ENCODE results near the gene RAPGEFL1. TPM values are rescaled to one million over a fixed set of nuclear protein-coding genes. Genes with fewer than 3 reads are reported as not detected.
"Not testable (repeated sequence)": the region's sequence is repeated elsewhere in the genome, so short reads cannot be mapped to it uniquely, and the experiment has no call there.

Gene RAPGEFL1
- total RNA-seq, 4 donors from 2014 or later = 4.8 to 30.0 (median 6.9) TPM

DNA sequence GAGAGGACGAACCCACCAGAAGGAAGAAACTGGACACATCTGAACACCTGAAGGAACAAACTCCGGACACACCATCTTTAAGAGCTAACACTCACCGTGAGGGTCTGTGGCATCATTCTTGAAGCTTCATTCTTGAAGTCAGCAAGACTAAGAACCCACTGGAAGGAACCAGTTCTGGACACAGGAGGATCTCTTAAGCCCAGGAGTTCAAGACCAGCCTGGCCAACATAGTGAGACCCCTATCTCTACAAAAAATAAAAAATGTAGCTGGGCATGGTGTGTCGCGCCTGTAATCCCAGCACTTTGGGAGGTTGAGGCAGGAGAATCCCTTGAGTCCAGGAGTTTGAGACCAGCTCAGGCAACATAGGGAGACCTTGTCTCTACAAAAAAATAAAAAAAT, 21.3 kb downstream of the RAPGEFL1 start:
- no peak for DNase-seq (ENCODE audit: low spot score in 2 of 2)
- WGBS, 2 donors = 90 to 91% methylated on average over 5 of the region's 5 CpGs
- Histone ChIP-seq H3K36me3 (peaks cover 0 to 8% (median 0%) of the 10 kb centered on the region in 3 donors), H3K4me1 (peaks cover 0 to 7% (median 0%) of the 10 kb centered on the region in 4 donors), H3K27me3 (no peaks in the 10 kb centered on the region), H3K4me3 (no peak overlapping the region), H3K9me3 (no peaks in the 10 kb centered on the region), H3K27ac (no peak overlapping the region)
- TF ChIP-seq, protein P1, sequence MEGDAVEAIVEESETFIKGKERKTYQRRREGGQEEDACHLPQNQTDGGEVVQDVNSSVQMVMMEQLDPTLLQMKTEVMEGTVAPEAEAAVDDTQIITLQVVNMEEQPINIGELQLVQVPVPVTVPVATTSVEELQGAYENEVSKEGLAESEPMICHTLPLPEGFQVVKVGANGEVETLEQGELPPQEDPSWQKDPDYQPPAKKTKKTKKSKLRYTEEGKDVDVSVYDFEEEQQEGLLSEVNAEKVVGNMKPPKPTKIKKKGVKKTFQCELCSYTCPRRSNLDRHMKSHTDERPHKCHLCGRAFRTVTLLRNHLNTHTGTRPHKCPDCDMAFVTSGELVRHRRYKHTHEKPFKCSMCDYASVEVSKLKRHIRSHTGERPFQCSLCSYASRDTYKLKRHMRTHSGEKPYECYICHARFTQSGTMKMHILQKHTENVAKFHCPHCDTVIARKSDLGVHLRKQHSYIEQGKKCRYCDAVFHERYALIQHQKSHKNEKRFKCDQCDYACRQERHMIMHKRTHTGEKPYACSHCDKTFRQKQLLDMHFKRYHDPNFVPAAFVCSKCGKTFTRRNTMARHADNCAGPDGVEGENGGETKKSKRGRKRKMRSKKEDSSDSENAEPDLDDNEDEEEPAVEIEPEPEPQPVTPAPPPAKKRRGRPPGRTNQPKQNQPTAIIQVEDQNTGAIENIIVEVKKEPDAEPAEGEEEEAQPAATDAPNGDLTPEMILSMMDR (IDR thresholded peaks at IDR 0.05) = no peak
- no peak for TF ChIP-seq EP300 (IDR thresholded peaks at IDR 0.05)
- no peak for TF ChIP-seq POLR2A (IDR thresholded peaks at IDR 0.05)

DNA sequence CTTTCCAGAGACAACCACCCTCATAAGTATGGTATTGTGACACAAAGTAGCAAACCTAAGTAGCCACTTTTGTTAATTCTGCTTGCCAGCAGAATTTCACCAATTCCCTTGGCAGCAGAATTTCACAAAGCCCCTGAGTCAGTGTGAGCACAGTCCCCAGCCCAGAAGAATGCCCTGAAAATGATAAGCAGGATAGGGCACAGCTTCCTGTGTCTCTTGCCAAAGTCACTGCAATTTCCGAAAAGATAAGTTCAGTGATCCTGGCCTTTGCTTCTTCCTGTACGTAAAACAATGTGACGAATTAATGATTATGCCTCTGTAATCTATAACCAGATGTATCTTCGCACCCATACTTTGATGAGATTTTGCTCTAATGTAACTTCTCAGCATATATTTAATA, 25.9 kb downstream of the RAPGEFL1 start:
- TF ChIP-seq EP300 (IDR thresholded peaks at IDR 0.05) (no peak), POLR2A (IDR thresholded peaks at IDR 0.05) (no peak)
- TF ChIP-seq, protein P1 (IDR thresholded peaks at IDR 0.05) = no peak
- H3K4me1 ChIP-seq = peaks cover 0 to 7% (median 0%) of the 10 kb centered on the region in 4 donors
- H3K4me3 ChIP-seq = no peak overlapping the region
- H3K36me3 ChIP-seq = no peaks in the 10 kb centered on the region
- H3K9me3 ChIP-seq = no peaks in the 10 kb centered on the region
- H3K27ac ChIP-seq = no peak overlapping the region
- WGBS, 2 donors = 70 to 84% methylated on average over 4 of the region's 4 CpGs
- DNase-seq (ENCODE audit: low spot score in 2 of 2) = no peak
- H3K27me3 ChIP-seq = no peaks in the 10 kb centered on the region

DNA sequence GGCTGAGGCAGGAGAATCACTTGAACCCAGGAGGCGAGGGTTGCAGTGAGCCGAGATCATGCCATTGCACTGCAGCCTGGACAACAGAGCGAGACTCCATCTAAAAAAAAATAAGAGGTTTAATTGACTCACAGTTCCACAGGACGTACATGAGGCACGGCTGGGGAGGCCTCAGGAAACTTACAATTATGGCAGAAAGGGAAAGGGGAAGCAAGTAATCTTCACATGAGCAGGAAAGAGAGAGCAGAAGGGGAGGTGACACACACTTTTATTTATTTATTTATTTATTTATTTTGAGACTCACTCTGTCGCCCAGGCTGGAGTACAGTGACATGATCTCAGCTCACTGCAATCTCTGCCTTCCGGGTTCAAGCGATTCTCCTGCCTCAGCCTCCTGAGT, 28.9 kb downstream of the RAPGEFL1 start:
- WGBS, 2 donors = 88 to 91% methylated on average over 8 of the region's 8 CpGs
- DNase-seq (ENCODE audit: low spot score in 2 of 2) = not testable (repeated sequence)

DNA sequence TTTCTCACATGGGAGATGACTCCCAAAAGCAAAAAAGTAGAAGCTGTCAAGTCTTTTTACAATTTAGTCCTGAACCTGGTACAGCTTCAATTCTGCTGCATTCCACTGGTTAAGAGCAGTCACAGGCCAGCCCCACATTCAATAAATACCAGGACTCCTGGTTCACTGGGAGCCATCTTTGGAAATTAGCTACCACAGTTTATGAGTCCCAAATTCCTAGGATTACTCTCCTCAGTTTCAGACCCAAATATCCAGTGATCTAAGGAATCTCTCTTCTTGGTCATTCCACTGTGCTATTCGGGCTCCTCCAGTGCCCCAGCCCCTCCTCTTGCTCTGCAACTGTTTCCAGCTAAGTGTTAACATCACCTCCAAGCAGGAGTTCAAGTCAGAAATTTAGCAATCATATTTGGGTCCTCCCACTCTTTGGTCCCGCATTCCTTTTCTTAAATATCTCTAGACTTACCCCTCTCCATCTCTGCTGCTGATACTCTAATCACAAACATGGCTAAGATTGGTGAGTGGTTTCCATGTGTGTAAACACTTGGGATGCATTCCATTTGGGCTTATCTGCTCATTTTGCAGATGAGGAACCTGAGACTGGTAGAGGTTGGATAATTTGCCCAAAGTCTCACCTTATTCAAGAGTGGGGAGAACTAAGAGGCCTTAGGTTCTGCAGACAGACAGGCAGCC, 32.3 kb downstream of the RAPGEFL1 start:
- Histone ChIP-seq H3K9me3 (no peaks in the 10 kb centered on the region), H3K36me3 (no peaks in the 10 kb centered on the region), H3K27me3 (no peaks in the 10 kb centered on the region), H3K4me3 (no peak overlapping the region), H3K27ac (no peak overlapping the region), H3K4me1 (no peaks in the 10 kb centered on the region)
- TF ChIP-seq EP300 (IDR thresholded peaks at IDR 0.05) (no peak), POLR2A (IDR thresholded peaks at IDR 0.05) (no peak)
- TF ChIP-seq, protein P1 (IDR thresholded peaks at IDR 0.05) = no peak
- WGBS, 2 donors = 50 to 67% methylated on average over 2 of the region's 2 CpGs
- DNase-seq (ENCODE audit: low spot score in 2 of 2) = no peak

More for the DNA sequence above, 28.9 kb downstream of the RAPGEFL1 start:
- not testable (repeated sequence) for H3K4me3 ChIP-seq, H3K27me3 ChIP-seq, H3K27ac ChIP-seq, H3K4me1 ChIP-seq, H3K36me3 ChIP-seq, H3K9me3 ChIP-seq

DNA sequence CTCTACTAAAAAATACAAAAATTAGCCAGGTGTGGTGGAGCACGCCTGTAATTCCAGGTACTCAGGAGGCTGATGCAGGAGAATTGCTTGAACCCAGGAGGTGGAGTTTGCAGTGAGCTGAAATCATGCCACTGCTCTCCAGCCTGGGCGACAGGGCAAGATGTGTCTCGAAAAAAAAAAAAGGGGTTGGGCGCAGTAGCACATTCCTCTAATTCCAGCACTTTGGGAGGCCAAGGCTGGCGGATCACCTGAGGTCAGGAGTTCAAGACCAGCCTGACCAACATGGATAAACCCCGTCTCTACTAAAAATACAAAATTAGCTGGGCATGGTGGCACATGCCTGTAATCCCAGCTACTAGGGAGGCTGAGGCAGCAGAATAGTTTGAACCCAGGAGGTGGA, 36.6 kb downstream of the RAPGEFL1 start:
- not testable (repeated sequence) for H3K9me3 ChIP-seq; H3K4me3 ChIP-seq; H3K4me1 ChIP-seq; DNase-seq (ENCODE audit: low spot score in 2 of 2); H3K27ac ChIP-seq; H3K27me3 ChIP-seq; H3K36me3 ChIP-seq
- WGBS, 2 donors = 66 to 74% methylated on average over 6 of the region's 6 CpGs

DNA sequence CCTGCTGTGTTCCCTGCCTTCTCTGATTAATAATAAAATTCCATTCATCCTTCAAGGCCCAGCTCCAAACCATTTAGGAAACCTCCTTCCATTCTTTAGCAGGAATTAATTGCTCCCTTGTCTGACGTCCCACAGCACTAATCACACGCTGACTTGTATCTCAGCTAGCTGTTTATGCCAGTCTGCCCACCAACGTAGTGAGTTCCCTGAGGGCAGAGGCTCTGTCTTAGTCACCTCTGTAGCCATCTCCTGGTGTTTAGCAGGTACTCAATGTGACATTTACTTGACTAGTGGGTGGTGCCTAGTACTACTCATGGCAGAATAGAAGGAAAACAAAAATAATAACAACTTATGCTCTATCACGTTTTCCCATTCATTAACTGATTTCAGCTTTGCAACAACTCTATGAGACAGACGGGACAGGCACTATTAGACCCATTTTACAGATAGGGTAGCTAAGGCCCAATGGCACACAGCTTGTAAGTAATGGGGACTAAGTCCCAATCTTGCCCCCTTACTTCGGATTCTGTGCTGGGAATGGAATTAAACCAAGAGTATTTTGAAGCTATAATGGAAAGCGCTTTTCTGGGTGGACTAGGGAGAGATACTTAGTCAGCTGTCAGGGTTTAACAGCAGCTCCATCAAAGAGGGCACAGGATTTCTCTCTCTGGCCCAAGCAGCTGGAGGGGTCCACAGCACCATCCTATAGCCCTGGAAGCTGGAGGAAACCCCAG, 40.9 kb downstream of the RAPGEFL1 start:
- no peaks in the 10 kb centered on the region for H3K9me3 ChIP-seq
- no peaks in the 10 kb centered on the region for H3K27me3 ChIP-seq
- H3K27ac ChIP-seq = peak overlapping the region in 3 of 4 donors; percentile 86 to 96 (median 95)
- H3K36me3 ChIP-seq = no peaks in the 10 kb centered on the region
- 69 to 71% methylated on average over 7 of the region's 7 CpGs for WGBS, 2 donors
- peaks cover 0 to 19% (median 0%) of the 10 kb centered on the region in 4 donors for H3K4me1 ChIP-seq
- TF ChIP-seq, protein P1 (IDR thresholded peaks at IDR 0.05) = no peak
- no peak for TF ChIP-seq EP300 (IDR thresholded peaks at IDR 0.05)
- no peak for TF ChIP-seq POLR2A (IDR thresholded peaks at IDR 0.05)
- H3K4me3 ChIP-seq = peak overlapping the region in 3 of 4 donors; percentile 69 to 80 (median 73)
- no peak for DNase-seq (ENCODE audit: low spot score in 2 of 2)
